OCI-LY7 (cell line): Measurements from ENCODE around the gene CERK. TPM values are rescaled to one million over a fixed set of nuclear protein-coding genes. Genes with fewer than 3 reads are reported as not detected.

ENCODE experiments used
- BruUV-seq: library from RNA; stranded (reverse); fragments of 400-500 nt; replicated peaks from 2 replicates; lab custom pipeline; 2021; lab: Mats Ljungman, UMichigan
- CTCF ChIA-PET: fragments of 300-600 bp; sonication (Branson Sonifier 250); formaldehyde crosslinking; loops from one replicate; lab custom pipeline; 2022; ENCODE audit warnings: antibody characterized with exemption; ENCODE audit not compliant: unreplicated experiment; lab: Charles Lee
- POLR2A ChIA-PET: fragments of 300-600 bp; sonication (Branson Sonifier 250); formaldehyde crosslinking; loops from one replicate; lab custom pipeline; 2022; ENCODE audit warnings: antibody characterized with exemption; lab: Charles Lee
- DNase-seq: peaks from one replicate; pipeline ENCODE4 v3.0.0-alpha.2; 2015; ENCODE audit warnings: low spot score
- H2AFZ ChIP-seq: fragments of 200-600 bp; sonication (generic), shearing (Covaris generic); 2 replicates; pipeline ENCODE4 v1.6.1; 2014; ENCODE audit warnings: mild to moderate bottlenecking, antibody characterized with exemption, low read length, moderate library complexity
- H3K27ac ChIP-seq: fragments of 200-600 bp; sonication (generic); 2 replicates; pipeline ENCODE4 v1.5.1; 2014; ENCODE audit warnings: mixed run types, low read depth, mild to moderate bottlenecking, moderate library complexity, low read length, inconsistent platforms; ENCODE audit not compliant: poor library complexity, severe bottlenecking
- H3K36me3 ChIP-seq: fragments of 200-600 bp; sonication (generic); 2 replicates; pipeline ENCODE4 v1.6.1; 2014; ENCODE audit warnings: mild to moderate bottlenecking, antibody characterized with exemption, low read length, moderate library complexity, mixed read lengths; ENCODE audit not compliant: insufficient read depth
- H3K4me1 ChIP-seq: fragments of 200-600 bp; sonication (generic); 2 replicates; pipeline ENCODE4 v1.5.1; 2014; ENCODE audit warnings: mild to moderate bottlenecking, low read length; ENCODE audit not compliant: insufficient read depth, poor library complexity, severe bottlenecking
- H3K4me2 ChIP-seq: fragments of 200-600 bp; sonication (generic); 2 replicates; pipeline ENCODE4 v1.6.1; 2014; ENCODE audit warnings: mild to moderate bottlenecking, low read length
- H3K4me3 ChIP-seq: fragments of 200-600 bp; sonication (generic); 2 replicates; pipeline ENCODE4 v1.5.1; 2014; ENCODE audit warnings: mild to moderate bottlenecking, low read depth, low read length; ENCODE audit not compliant: poor library complexity, severe bottlenecking
- H3K79me2 ChIP-seq: fragments of 200-600 bp; sonication (generic); 2 replicates; pipeline ENCODE4 v1.6.1; 2016; ENCODE audit warnings: low read depth, mild to moderate bottlenecking, low read length, moderate library complexity, mixed read lengths; ENCODE audit not compliant: insufficient read depth
- H3K9me2 ChIP-seq: fragments of 200-600 bp; sonication (generic); 2 replicates; pipeline ENCODE4 v1.6.1; 2016; ENCODE audit warnings: mild to moderate bottlenecking, low read length, mixed read lengths; ENCODE audit not compliant: insufficient read depth
- H3K9me3 ChIP-seq: fragments of 200-600 bp; sonication (generic); 2 replicates; pipeline ENCODE4 v1.6.1; 2014; ENCODE audit warnings: mild to moderate bottlenecking, mixed run types, low read length, mixed read lengths
- H4K20me1 ChIP-seq: fragments of 200-600 bp; sonication (generic); 2 replicates; pipeline ENCODE4 v1.6.1; 2014; ENCODE audit warnings: mild to moderate bottlenecking, antibody characterized with exemption, low read length, moderate library complexity, mixed read lengths; ENCODE audit not compliant: insufficient read depth
- CTCF ChIP-seq: fragments of 200-600 bp; sonication (generic); conservative IDR thresholded peaks from 2 replicates; pipeline ENCODE4 v1.5.1; 2014; ENCODE audit warnings: mild to moderate bottlenecking, antibody characterized with exemption, low read length, moderate library complexity, mixed read lengths
- EZH2phosphoT487 ChIP-seq: fragments of 200-600 bp; sonication (generic); IDR thresholded peaks from 2 replicates; pipeline ENCODE4 v1.6.1; 2018; ENCODE audit warnings: low read depth, borderline replicate concordance, mild to moderate bottlenecking, mixed run types, antibody characterized with exemption, low read length, moderate library complexity, mixed read lengths
- intact Hi-C: fragments of 100-400 bp; cut with micrococcal nuclease; formaldehyde crosslinking; loops from one replicate; pipeline ENCODE4 v1.10.0; 2022; ENCODE audit not compliant: unreplicated experiment
- total RNA-seq, 2 experiments: library from RNA; depleted of rRNA in 1 of 2; stranded (reverse); fragments of >200 nt in 1 of 2; shearing (Covaris generic) in 1 of 2; gene quantifications; 2 replicates each; pipeline ENCODE4 v1.2.3, GENCODE V29; 2014 to 2022

The CERK gene
- total RNA-seq, 2 experiments from 2014 or later: 36.6 to 48.1 TPM

DNA sequence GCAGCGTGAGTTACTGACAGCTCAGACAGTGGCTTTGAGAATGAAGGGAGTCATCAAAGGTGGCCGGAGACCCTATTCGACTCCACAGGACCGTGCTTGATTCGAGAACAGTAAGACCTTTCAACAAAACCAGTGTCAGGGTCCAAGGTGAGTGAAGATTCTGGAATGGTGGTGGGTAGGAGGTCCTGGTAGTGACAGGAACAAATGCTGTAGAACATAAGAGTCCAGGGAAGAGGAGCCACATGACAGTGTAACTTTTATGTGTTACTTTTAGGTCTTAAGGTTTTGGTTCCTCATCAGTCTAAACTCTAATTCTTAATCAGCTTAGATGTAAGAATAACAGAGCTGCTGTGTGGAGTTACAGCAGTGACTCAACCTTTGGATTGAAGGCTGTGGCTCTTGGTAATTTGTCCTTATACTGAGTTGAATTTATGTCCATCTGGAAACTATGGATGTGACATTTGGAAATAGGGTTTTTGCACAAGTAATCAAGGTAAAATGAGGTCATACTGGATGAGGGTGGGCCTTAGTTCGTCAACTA is 26.2 kb upstream of the CERK start:
- Histone ChIP-seq H3K9me3 (no peaks in the 10 kb centered on the region), H3K79me2 (peaks cover 73% of the 10 kb centered on the region), H3K4me2 (peak overlapping the region; percentile 98), H3K9me2 (no peaks in the 10 kb centered on the region), H3K36me3 (peaks cover 23% of the 10 kb centered on the region; the same call in 1 of the 2 replicates), H3K4me3 (peak overlapping the region; percentile 93), H3K27ac (peak overlapping the region; percentile 70), H3K4me1 (peaks cover 60% of the 10 kb centered on the region), H4K20me1 (no peaks in the 10 kb centered on the region; the same call in 1 of the 2 replicates), H2AFZ (no peak overlapping the region)
- ChIA-PET CTCF (no interaction called here), POLR2A (interaction anchor here (1.2 to 3.2 kb wide), 2 partner anchors 9 to 14 kb away, joined by 4 to 34 read pairs; no protein-coding TSS in a partner anchor)
- intact Hi-C loops: loop anchor here (10.0 kb wide), 1 partner anchor 199 kb away; no protein-coding TSS in a partner anchor
- TF ChIP-seq CTCF: no peak
- no peak for TF ChIP-seq EZH2phosphoT487
- no peak for DNase-seq
- no TSS peak for BruUV-seq

DNA sequence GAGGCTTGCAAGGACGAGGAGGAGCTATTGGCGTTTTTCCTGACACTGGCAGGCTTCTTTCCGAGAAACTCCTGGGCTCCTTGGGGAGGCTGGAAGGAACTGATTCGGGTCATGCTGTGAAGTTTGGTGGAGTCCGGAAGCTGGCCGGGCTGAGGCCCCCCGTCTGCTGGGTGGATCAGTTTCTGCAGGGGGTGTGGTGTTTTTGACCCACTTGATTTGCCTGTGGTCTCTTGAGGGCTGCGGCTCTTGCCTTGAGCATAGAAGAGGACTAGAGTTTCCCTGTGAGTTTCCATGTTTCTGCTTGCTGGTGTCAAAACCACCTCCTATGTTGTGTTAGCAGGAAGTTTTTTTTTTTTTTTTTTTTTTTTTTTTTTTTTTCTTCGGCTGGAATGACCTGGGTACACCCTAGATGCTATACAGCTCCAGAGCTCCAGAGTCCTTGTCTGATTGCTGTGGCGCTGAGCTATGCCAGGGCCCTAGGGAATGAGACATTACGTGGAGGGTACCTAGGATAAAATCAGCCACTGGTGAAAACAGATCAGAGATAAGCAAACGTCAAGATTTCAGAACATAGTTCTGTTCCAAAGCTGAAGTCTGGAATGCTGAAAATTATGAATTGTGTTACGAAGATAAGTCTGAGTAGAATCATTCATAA is 25.1 kb upstream of the CERK start:
- POLR2A ChIA-PET: interaction anchor here (0.6 to 3.2 kb wide), 9 partner anchors 10 to 377 kb away, joined by 3 to 34 read pairs (median 4); no protein-coding TSS in a partner anchor
- TF ChIP-seq CTCF (no peak), EZH2phosphoT487 (no peak)
- DNase-seq: peak; percentile 86
- Histone ChIP-seq H2AFZ (no peak overlapping the region), H3K4me2 (peak overlapping the region; percentile 98), H3K27ac (peak overlapping the region; percentile 70), H3K9me2 (no peaks in the 10 kb centered on the region), H3K4me1 (peaks cover 50% of the 10 kb centered on the region), H3K4me3 (peak overlapping the region; percentile 93), H4K20me1 (no peaks in the 10 kb centered on the region; the same call in 1 of the 2 replicates), H3K9me3 (no peaks in the 10 kb centered on the region), H3K79me2 (peaks cover 64% of the 10 kb centered on the region), H3K36me3 (peaks cover 23% of the 10 kb centered on the region; the same call in 1 of the 2 replicates)
- intact Hi-C loops: loop anchor here (2.0 to 10.0 kb wide), 3 partner anchors 28 to 198 kb away; no protein-coding TSS in a partner anchor
- BruUV-seq: no TSS peak
- CTCF ChIA-PET: interaction anchor here (0.9 kb wide), 1 partner anchor 11 kb away, joined by 4 read pairs; no protein-coding TSS in a partner anchor
